H9 (cell line): ENCODE data around the gene DCAF5. TPM values are rescaled to one million over a fixed set of nuclear protein-coding genes. Genes with fewer than 3 reads are reported as not detected.

Experiments
- DNase-seq: peaks from one replicate; pipeline ENCODE4 v3.0.0-alpha.2; 2017
- H2AFZ ChIP-seq: one replicate; pipeline ENCODE4 v1.6.1; 2013; ENCODE audit warnings: mild to moderate bottlenecking, low read length, control low read depth, moderate library complexity
- H2AK5ac ChIP-seq: 2 replicates; pipeline ENCODE4 v1.6.1; 2013; ENCODE audit warnings: low read length, control low read depth, mixed read lengths; ENCODE audit not compliant: insufficient read length
- H2BK120ac ChIP-seq: one replicate; pipeline ENCODE4 v1.6.1; 2013; ENCODE audit warnings: low read depth, mild to moderate bottlenecking, low read length, control low read depth, inconsistent platforms; ENCODE audit not compliant: poor library complexity, severe bottlenecking
- H2BK12ac ChIP-seq: 2 replicates; pipeline ENCODE4 v1.6.1; 2013; ENCODE audit warnings: low read length, control low read depth, mixed read lengths, low read depth; ENCODE audit not compliant: insufficient read length
- H2BK15ac ChIP-seq: 2 replicates; pipeline ENCODE4 v1.6.1; 2013; ENCODE audit warnings: low read depth, low read length, control low read depth
- H2BK20ac ChIP-seq: one replicate; pipeline ENCODE4 v1.6.1; 2013; ENCODE audit warnings: low read depth, mild to moderate bottlenecking, low read length, control low read depth, inconsistent platforms; ENCODE audit not compliant: poor library complexity, severe bottlenecking
- H2BK5ac ChIP-seq: 2 replicates; pipeline ENCODE4 v1.6.1; 2013; ENCODE audit warnings: low read length, control low read depth, mixed read lengths; ENCODE audit not compliant: insufficient read length
- H3K14ac ChIP-seq: 2 replicates; pipeline ENCODE4 v1.6.1; 2013; ENCODE audit warnings: low read length, control low read depth; ENCODE audit not compliant: insufficient read depth
- H3K18ac ChIP-seq: 2 replicates; pipeline ENCODE4 v1.6.1; 2013; ENCODE audit warnings: low read depth, mild to moderate bottlenecking, mixed read lengths, low read length, control low read depth; ENCODE audit not compliant: insufficient read length
- H3K23ac ChIP-seq: 2 replicates; pipeline ENCODE4 v1.6.1; 2013; ENCODE audit warnings: low read length, control low read depth, mixed read lengths, low read depth; ENCODE audit not compliant: insufficient read length
- H3K23me2 ChIP-seq: 2 replicates; pipeline ENCODE4 v1.6.1; 2013; ENCODE audit warnings: low read depth, mild to moderate bottlenecking, mixed read lengths, low read length, control low read depth; ENCODE audit not compliant: insufficient read length, poor library complexity, severe bottlenecking
- H3K27ac ChIP-seq: 2 replicates; pipeline ENCODE4 v1.5.1; 2013; ENCODE audit warnings: low read length, control low read depth, mixed read lengths, low read depth; ENCODE audit not compliant: insufficient read length
- H3K27me3 ChIP-seq: 2 replicates; pipeline ENCODE4 v1.6.1; 2013; ENCODE audit warnings: low read length, control low read depth, inconsistent platforms; ENCODE audit not compliant: insufficient read depth
- H3K4ac ChIP-seq: 2 replicates; pipeline ENCODE4 v1.6.1; 2013; ENCODE audit warnings: low read depth, mild to moderate bottlenecking, control low read depth, inconsistent platforms, low read length, moderate library complexity
- H3K4me1 ChIP-seq: 2 replicates; pipeline ENCODE4 v1.6.1; 2013; ENCODE audit warnings: low read length, control low read depth, inconsistent platforms; ENCODE audit not compliant: insufficient read depth
- H3K4me2 ChIP-seq: 2 replicates; pipeline ENCODE4 v1.6.1; 2013; ENCODE audit warnings: low read length, control low read depth, mixed read lengths; ENCODE audit not compliant: insufficient read length, insufficient read depth
- H3K56ac ChIP-seq: 2 replicates; pipeline ENCODE4 v1.6.1; 2013; ENCODE audit warnings: low read depth, mild to moderate bottlenecking, mixed read lengths, low read length, control low read depth; ENCODE audit not compliant: insufficient read length
- H3K79me1 ChIP-seq: 2 replicates; pipeline ENCODE4 v1.6.1; 2013; ENCODE audit warnings: low read depth, mild to moderate bottlenecking, moderate library complexity, low read length, control low read depth, inconsistent platforms; ENCODE audit not compliant: insufficient read depth, poor library complexity, severe bottlenecking
- H3K79me2 ChIP-seq: 2 replicates; pipeline ENCODE4 v1.6.1; 2013; ENCODE audit warnings: low read length, control low read depth, inconsistent platforms; ENCODE audit not compliant: insufficient read depth
- H3K9ac ChIP-seq: 2 replicates; pipeline ENCODE4 v1.6.1; 2013; ENCODE audit warnings: low read length, control low read depth, mixed read lengths; ENCODE audit not compliant: insufficient read length; ENCODE audit errors: extremely low read depth
- H3K9me3 ChIP-seq: one replicate; pipeline ENCODE4 v1.6.1; 2013; ENCODE audit warnings: low read depth, low read length, inconsistent platforms; ENCODE audit not compliant: control insufficient read depth
- H3T11ph ChIP-seq: one replicate; pipeline ENCODE4 v1.6.1; 2013; ENCODE audit warnings: mild to moderate bottlenecking, low read length, control low read depth, inconsistent platforms
- H4K20me1 ChIP-seq: one replicate; pipeline ENCODE4 v1.6.1; 2013; ENCODE audit not compliant: control insufficient read depth, insufficient read length, insufficient read depth
- H4K5ac ChIP-seq: 2 replicates; pipeline ENCODE4 v1.6.1; 2013; ENCODE audit warnings: low read depth, mild to moderate bottlenecking, mixed read lengths, low read length, control low read depth; ENCODE audit not compliant: insufficient read length
- H4K8ac ChIP-seq: replicated peaks from 2 replicates; pipeline ENCODE4 v1.6.1; 2013; ENCODE audit warnings: low read length, control low read depth, mixed read lengths, low read depth; ENCODE audit not compliant: insufficient read length
- H4K91ac ChIP-seq: 2 replicates; pipeline ENCODE4 v1.6.1; 2013; ENCODE audit warnings: low read depth, mild to moderate bottlenecking, moderate library complexity, mixed read lengths, low read length, control low read depth; ENCODE audit not compliant: insufficient read length
- H3K27ac Mint-ChIP-seq, 3 experiments: 2 replicates in 2 of 3; 3 replicates in 1 of 3; pipeline ENCODE4 v1.8.0; 2020 to 2021; ENCODE audit warnings: mixed read lengths in 3 of 3, mild to moderate bottlenecking in 1 of 3, moderate library complexity in 1 of 3
- H3K27me3 Mint-ChIP-seq: 2 replicates; pipeline ENCODE4 v1.8.0; 2021; ENCODE audit warnings: low read depth, mild to moderate bottlenecking, moderate library complexity, mixed read lengths
- H3K36me3 Mint-ChIP-seq, 3 experiments: 2 replicates in 2 of 3; 3 replicates in 1 of 3; pipeline ENCODE4 v1.8.0; 2020 to 2021; ENCODE audit warnings: low read depth in 3 of 3, mixed read lengths in 3 of 3; ENCODE audit not compliant: insufficient read depth in 1 of 3
- H3K4me1 Mint-ChIP-seq, 2 experiments: 2 replicates each; pipeline ENCODE4 v1.8.0; 2020; ENCODE audit warnings: mixed read lengths in 2 of 2
- H3K4me3 Mint-ChIP-seq, 2 experiments: 2 replicates in 1 of 2; 3 replicates in 1 of 2; pipeline ENCODE4 v1.8.0; 2020 to 2021; ENCODE audit warnings: mild to moderate bottlenecking in 2 of 2, mixed read lengths in 2 of 2, moderate library complexity in 1 of 2
- H3K9me3 Mint-ChIP-seq, 2 experiments: 2 replicates in 1 of 2; 3 replicates in 1 of 2; pipeline ENCODE4 v1.8.0; 2020; ENCODE audit warnings: mild to moderate bottlenecking in 2 of 2, mixed read lengths in 2 of 2, moderate library complexity in 1 of 2
- WGBS: extraction: QIAGEN DNeasy Blood & Tissue Kit; methylation state at CpG from one replicate; pipeline ENCODE4 v1.1.7; 2013; ENCODE audit warnings: missing lambda C conversion rate, low lambda C conversion rate, mixed read lengths; ENCODE audit not compliant: insufficient read length; ENCODE audit errors: extremely low coverage; 5-methylcytosine and 5-hydroxymethylcytosine counted together
- total RNA-seq: library from RNA; stranded (reverse); gene quantifications from 2 replicates; pipeline ENCODE4 v1.2.1, GENCODE V29; 2021
- TF ChIP-seq, protein P1 (sequence below): fragments of 200-600 bp; sonication (generic); conservative IDR thresholded peaks from 3 replicates; pipeline ENCODE4 v1.8.0; 2021; ENCODE audit warnings: antibody characterized with exemption, mild to moderate bottlenecking

The DCAF5 gene
- total RNA-seq, 1 experiment from 2014 or later = 31.4 TPM

GRCh38 chr14:69161590-69161989 lies 8.7 kb upstream of the DCAF5 start:
- TF ChIP-seq, protein P1, sequence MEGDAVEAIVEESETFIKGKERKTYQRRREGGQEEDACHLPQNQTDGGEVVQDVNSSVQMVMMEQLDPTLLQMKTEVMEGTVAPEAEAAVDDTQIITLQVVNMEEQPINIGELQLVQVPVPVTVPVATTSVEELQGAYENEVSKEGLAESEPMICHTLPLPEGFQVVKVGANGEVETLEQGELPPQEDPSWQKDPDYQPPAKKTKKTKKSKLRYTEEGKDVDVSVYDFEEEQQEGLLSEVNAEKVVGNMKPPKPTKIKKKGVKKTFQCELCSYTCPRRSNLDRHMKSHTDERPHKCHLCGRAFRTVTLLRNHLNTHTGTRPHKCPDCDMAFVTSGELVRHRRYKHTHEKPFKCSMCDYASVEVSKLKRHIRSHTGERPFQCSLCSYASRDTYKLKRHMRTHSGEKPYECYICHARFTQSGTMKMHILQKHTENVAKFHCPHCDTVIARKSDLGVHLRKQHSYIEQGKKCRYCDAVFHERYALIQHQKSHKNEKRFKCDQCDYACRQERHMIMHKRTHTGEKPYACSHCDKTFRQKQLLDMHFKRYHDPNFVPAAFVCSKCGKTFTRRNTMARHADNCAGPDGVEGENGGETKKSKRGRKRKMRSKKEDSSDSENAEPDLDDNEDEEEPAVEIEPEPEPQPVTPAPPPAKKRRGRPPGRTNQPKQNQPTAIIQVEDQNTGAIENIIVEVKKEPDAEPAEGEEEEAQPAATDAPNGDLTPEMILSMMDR = no peak
- Histone ChIP-seq H4K8ac (no peak overlapping the region), H4K5ac (no peak overlapping the region), H3K79me1 (no peaks in the 10 kb centered on the region), H2AFZ (no peak overlapping the region), H3K23me2 (no peaks in the 10 kb centered on the region), H3K4me2 (no peak overlapping the region), H2BK20ac (no peak overlapping the region), H3K23ac (no peak overlapping the region), H3K14ac (no peak overlapping the region), H3K56ac (no peak overlapping the region), H2BK12ac (no peak overlapping the region), H4K91ac (no peak overlapping the region), H4K20me1 (no peaks in the 10 kb centered on the region), H3K9me3 (no peaks in the 10 kb centered on the region), H3K27ac (no peak overlapping the region), H3K18ac (no peak overlapping the region), H3K27me3 (no peaks in the 10 kb centered on the region), H2BK15ac (no peak overlapping the region), H2AK5ac (no peak overlapping the region), H2BK120ac (no peak overlapping the region), H3T11ph (no peak overlapping the region), H3K4me1 (no peaks in the 10 kb centered on the region), H2BK5ac (no peak overlapping the region), H3K79me2 (no peaks in the 10 kb centered on the region), H3K9ac (no peak overlapping the region), H3K4ac (no peak overlapping the region)
- Mint-ChIP-seq H3K27me3 (peaks cover 8% of the 10 kb centered on the region), H3K36me3 (no peaks in the 10 kb centered on the region; a peak in 1 of 7 replicates), H3K27ac (no peak overlapping the region), H3K9me3 (peaks cover 5 to 7% of the 10 kb centered on the region in 2 experiments; a peak in 3 of 5 replicates), H3K4me1 (no peaks in the 10 kb centered on the region), H3K4me3 (no peak overlapping the region)
- no CpG with 5 or more reads among the region's 1 CpG for WGBS
- no peak for DNase-seq
